Loucy (cell line): ENCODE results near the gene ESR1.

Experiments
- H2AFZ ChIP-seq: fragments of 200-600 bp; sonication (generic); 2 replicates; pipeline ENCODE4 v1.6.0; 2016; ENCODE audit warnings: antibody characterized with exemption, mild to moderate bottlenecking, low read length, moderate library complexity
- H3F3A ChIP-seq: fragments of 200-600 bp; 2 replicates; pipeline ENCODE4 v1.6.0; 2016; ENCODE audit warnings: antibody characterized with exemption, low read depth, mild to moderate bottlenecking
- H3K27me3 ChIP-seq: fragments of 200-600 bp; sonication (generic); 2 replicates; pipeline ENCODE4 v1.6.1; 2014; ENCODE audit warnings: low read length, mild to moderate bottlenecking; ENCODE audit not compliant: insufficient read depth, poor library complexity, severe bottlenecking
- H3K36me3 ChIP-seq: fragments of 200-600 bp; sonication (generic); 2 replicates; pipeline ENCODE4 v1.6.1; 2016; ENCODE audit warnings: low read length; ENCODE audit not compliant: insufficient read depth
- H3K4me1 ChIP-seq: fragments of 200-600 bp; sonication (generic); 2 replicates; pipeline ENCODE4 v1.5.1; 2014; ENCODE audit warnings: low read length, mild to moderate bottlenecking; ENCODE audit not compliant: insufficient read depth, poor library complexity, severe bottlenecking
- H3K4me2 ChIP-seq: fragments of 200-600 bp; sonication (generic); 2 replicates; pipeline ENCODE4 v1.6.0; 2014; ENCODE audit warnings: antibody characterized with exemption, low read length, low read depth, mild to moderate bottlenecking; ENCODE audit not compliant: poor library complexity, severe bottlenecking
- H3K4me3 ChIP-seq: fragments of 200-600 bp; sonication (generic); 2 replicates; pipeline ENCODE4 v1.5.1; 2014; ENCODE audit warnings: low read length, mild to moderate bottlenecking, mixed read lengths; ENCODE audit not compliant: poor library complexity, severe bottlenecking
- H3K79me2 ChIP-seq: fragments of 200-600 bp; sonication (generic); 2 replicates; pipeline ENCODE4 v1.6.1; 2014; ENCODE audit warnings: low read length; ENCODE audit not compliant: insufficient read depth
- H3K9ac ChIP-seq: fragments of 200-600 bp; sonication (generic); 2 replicates; pipeline ENCODE4 v1.6.0; 2014; ENCODE audit warnings: mild to moderate bottlenecking, low read depth, low read length, moderate library complexity; ENCODE audit not compliant: poor library complexity, severe bottlenecking
- H3K9me2 ChIP-seq: fragments of 200-600 bp; sonication (generic); replicated peaks from 2 replicates; pipeline ENCODE4 v1.6.1; 2016; ENCODE audit warnings: low read depth, low read length, mixed read lengths
- H3K9me3 ChIP-seq: fragments of 200-600 bp; sonication (generic); 2 replicates; pipeline ENCODE4 v1.6.1; 2014; ENCODE audit warnings: mild to moderate bottlenecking, antibody characterized with exemption, low read length, low read depth; ENCODE audit not compliant: insufficient read depth
- H4K20me1 ChIP-seq: fragments of 200-600 bp; sonication (generic); 2 replicates; pipeline ENCODE4 v1.6.0; 2014; ENCODE audit warnings: antibody characterized with exemption, low read length, mild to moderate bottlenecking; ENCODE audit not compliant: insufficient read depth, poor library complexity, severe bottlenecking
- CTCF ChIP-seq: fragments of 200-600 bp; sonication (generic); conservative IDR thresholded peaks from 2 replicates; pipeline ENCODE4 v1.5.1; 2014; ENCODE audit warnings: mild to moderate bottlenecking, antibody characterized with exemption, low read length
- EZH2phosphoT487 ChIP-seq: fragments of 200-600 bp; IDR thresholded peaks from 2 replicates; pipeline ENCODE4 v1.6.1; 2018; ENCODE audit warnings: antibody characterized with exemption, mild to moderate bottlenecking, moderate library complexity, borderline replicate concordance

ESR1 gene

GRCh38 chr6:151917531-151918329 lies 110.2 kb downstream of the ESR1 start:
- Histone ChIP-seq H3K36me3 (no peaks in the 10 kb centered on the region), H2AFZ (no peak overlapping the region), H3K79me2 (no peaks in the 10 kb centered on the region), H4K20me1 (no peaks in the 10 kb centered on the region), H3K4me3 (no peak overlapping the region), H3K9me2 (no peaks in the 10 kb centered on the region), H3K4me1 (no peaks in the 10 kb centered on the region), H3K4me2 (no peak overlapping the region), H3K27me3 (no peaks in the 10 kb centered on the region), H3K9ac (no peak overlapping the region), H3K9me3 (no peaks in the 10 kb centered on the region; the same call in 1 of the 2 replicates), H3F3A (no peaks in the 10 kb centered on the region)
- TF ChIP-seq CTCF (no peak), EZH2phosphoT487 (no peak)

- H3K36me3 ChIP-seq = no peaks in the 10 kb centered on the region
- H3K9me2 ChIP-seq = no peaks in the 10 kb centered on the region
- H3K4me1 ChIP-seq = no peaks in the 10 kb centered on the region
- 0 out of 2 replicates have a peak, but pooled peaks cover 4% of the 10 kb centered on the region for H3K9me3 ChIP-seq
- H3F3A ChIP-seq = no peaks in the 10 kb centered on the region
- H3K79me2 ChIP-seq = no peaks in the 10 kb centered on the region
- H3K27me3 ChIP-seq = no peaks in the 10 kb centered on the region
- no peaks in the 10 kb centered on the region for H4K20me1 ChIP-seq
- H3K4me2 ChIP-seq = no peak overlapping the region
- no peak overlapping the region for H3K4me3 ChIP-seq
- no peak overlapping the region for H3K9ac ChIP-seq
- no peak overlapping the region for H2AFZ ChIP-seq
- TF ChIP-seq CTCF (no peak), EZH2phosphoT487 (no peak)
These were observed 132.8 kb downstream of the ESR1 start for GRCh38 chr6:151940307-151940706.

GRCh38 chr6:151948002-151948743 lies 140.7 kb downstream of the ESR1 start:
- H3F3A ChIP-seq = no peaks in the 10 kb centered on the region

More at GRCh38 chr6:151948002-151948743, 140.7 kb downstream of the ESR1 start:
- Histone ChIP-seq H3K4me3 (no peak overlapping the region), H3K27me3 (no peaks in the 10 kb centered on the region), H3K4me2 (no peak overlapping the region), H2AFZ (no peak overlapping the region), H3K9me2 (no peaks in the 10 kb centered on the region), H4K20me1 (no peaks in the 10 kb centered on the region), H3K9ac (no peak overlapping the region), H3K79me2 (no peaks in the 10 kb centered on the region), H3K9me3 (no peaks in the 10 kb centered on the region), H3K36me3 (no peaks in the 10 kb centered on the region), H3K4me1 (peaks cover 3% of the 10 kb centered on the region)
- no peak for TF ChIP-seq CTCF
- no peak for TF ChIP-seq EZH2phosphoT487
